ENCODE measurements around the gene SLC34A3. TPM values are rescaled to one million over a fixed set of nuclear protein-coding genes. Genes with fewer than 3 reads are reported as not detected.
A peak's percentile ranks its signal among the peaks of the same experiment; 100 is the strongest.

SLC34A3 gene
- total RNA-seq, 1 donor from 2014 or later, result not detected

DNA sequence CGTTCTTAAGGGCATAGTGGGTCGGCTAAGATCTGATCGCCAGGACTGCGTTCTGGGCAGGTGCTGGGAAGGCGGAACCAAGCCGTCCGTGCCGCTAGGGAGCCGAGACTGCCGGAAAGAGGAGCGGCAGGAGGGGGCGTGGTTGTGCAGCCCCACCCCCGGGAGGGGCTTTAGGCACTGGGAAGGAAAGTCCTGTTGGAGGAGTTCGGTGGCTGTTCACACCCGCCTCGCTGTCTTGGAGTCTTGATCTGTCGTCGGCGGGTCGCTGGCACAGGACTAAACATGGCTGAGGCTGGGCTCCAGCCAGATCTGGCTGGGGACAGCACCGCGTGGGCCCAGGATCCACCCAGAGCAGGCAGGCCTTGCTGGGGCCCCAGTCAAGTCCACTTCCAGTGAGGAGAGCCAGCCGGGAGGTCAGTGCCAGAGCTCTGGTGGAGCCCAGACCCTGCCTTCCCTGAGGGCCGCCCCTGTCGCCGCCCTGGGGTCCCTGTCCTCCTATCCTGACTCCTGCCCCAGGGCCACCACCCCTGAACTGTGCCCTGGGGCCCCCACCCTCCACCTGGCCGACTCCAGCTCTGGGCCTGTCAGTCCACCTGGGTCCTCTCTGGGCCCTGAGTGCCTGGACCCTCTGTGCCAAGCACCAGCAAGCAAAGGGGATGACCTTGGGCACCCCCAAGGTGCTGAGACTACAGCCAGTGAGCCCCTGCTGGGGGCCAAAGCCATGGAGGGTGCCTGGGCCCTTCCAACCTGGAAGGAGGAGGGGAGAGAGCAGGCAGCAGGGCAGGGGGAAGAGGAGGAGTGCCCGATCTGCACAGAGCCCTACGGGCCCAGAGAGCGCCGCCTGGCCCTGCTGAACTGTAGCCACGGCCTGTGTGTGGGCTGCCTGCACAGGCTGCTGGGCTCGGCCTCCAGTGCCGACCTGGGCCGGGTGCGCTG lies 13.2 kb upstream of the SLC34A3 start:
- no peak for DNase-seq (ENCODE audit: low read depth in 2 of 2)

GRCh38 chr9:137218212-137218753 lies 12.4 kb upstream of the SLC34A3 start:
- no peak for DNase-seq (ENCODE audit: low read depth in 2 of 2)

- peak in 1 of 2 donors; percentile 46 for DNase-seq (ENCODE audit: low read depth in 2 of 2)
Measured at GRCh38 chr9:137218754-137219271, 11.9 kb upstream of the SLC34A3 start.

- DNase-seq (ENCODE audit: low read depth in 2 of 2), result no peak
Measured at GRCh38 chr9:137219757-137220316, 10.9 kb upstream of the SLC34A3 start.

DNA sequence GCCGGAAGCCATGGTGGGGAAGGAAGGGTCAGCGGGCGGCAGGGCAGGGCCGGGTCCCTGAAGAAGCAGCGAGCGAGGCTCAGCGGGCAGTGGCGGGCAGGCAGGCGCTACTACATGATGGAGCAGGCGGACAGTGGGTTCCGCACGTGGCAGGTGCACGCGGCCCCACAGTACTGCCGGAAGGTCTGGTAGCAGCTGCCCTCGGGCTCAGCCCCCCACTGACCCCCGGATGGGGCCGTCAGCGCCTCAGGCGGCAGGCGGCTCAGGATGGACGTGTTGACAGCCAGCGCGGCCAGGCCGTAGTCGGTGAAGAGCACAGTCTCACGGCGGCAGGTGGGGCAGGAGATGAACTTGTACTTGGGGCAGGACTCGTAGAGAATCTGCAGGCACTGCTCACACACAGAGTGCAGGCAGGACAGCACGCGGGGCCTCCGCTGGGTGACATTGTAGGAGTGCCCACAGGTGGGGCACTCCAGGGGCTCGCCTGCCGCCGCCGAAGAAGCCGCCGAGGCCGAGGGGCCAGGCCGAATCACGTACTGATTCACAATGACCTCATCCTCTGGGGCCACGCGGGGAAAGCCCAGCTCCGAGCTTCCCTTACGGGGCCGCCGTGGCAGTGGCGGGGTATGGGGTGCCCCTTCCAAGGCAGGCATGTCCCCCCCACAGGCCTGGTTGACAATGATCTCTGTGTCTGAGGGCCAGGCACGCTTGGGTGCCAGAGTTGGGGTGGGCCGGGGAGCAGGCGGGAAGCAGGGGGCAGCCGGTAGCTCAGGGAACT lies 10.2 kb upstream of the SLC34A3 start:
- no peak for DNase-seq (ENCODE audit: low read depth in 2 of 2)

GRCh38 chr9:137221095-137221505 lies 9.6 kb upstream of the SLC34A3 start:
- no peak for DNase-seq (ENCODE audit: low read depth in 2 of 2)

- no peak for DNase-seq (ENCODE audit: low read depth in 2 of 2)
Measured at GRCh38 chr9:137221506-137222111, 9.1 kb upstream of the SLC34A3 start.

DNA sequence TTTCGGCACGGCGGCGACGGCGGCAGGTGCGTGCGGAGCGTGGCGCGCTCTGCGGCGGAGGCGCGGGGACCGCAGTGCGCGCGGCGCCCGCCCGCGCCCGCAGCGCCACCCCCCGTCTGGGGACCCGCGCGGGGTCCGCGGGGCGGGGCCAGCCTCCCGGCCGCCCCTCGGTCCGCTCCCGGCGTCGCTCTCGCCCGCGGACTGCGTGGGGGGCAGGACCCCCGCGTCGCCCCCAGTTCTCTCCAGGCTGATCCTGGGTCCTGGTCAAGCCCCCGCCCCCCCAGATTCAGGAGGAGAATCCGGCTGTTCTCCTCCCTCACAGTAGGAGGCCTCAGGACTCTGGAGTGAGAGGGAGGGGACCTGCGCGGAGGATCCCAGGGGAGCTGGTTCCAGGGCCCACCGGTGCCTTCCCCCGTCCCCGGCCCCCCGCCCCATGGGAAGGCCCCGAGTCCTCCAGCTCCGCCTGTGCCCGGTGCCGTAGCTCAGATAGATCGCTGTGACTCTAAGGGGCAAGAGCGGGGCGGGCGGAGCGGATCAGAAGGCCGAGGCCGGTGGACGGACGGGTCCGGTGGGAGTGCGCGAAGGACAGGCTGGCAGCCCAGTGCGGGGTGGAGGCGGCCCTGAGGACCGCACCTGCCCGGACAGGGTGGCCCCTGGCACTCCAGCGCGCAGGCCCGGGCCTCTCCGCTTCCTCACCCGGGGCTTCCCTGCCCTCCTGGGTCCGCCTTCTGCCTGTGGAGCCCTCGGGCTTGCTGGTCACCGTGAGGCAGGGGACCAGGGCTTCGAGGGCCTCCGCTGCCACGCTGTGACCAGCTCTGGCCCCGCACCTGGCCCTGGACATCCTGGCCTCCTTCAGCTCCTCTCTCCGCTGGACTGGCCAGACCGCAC lies 8.3 kb upstream of the SLC34A3 start, which contains the start of gene RNF208:
TSS of gene RNF208 (minus strand) at position 51 of the 888 bp plus-strand sequence. CDS start 1,028 bp downstream, outside the sequence.
- no peak for DNase-seq (ENCODE audit: low read depth in 2 of 2)

DNA sequence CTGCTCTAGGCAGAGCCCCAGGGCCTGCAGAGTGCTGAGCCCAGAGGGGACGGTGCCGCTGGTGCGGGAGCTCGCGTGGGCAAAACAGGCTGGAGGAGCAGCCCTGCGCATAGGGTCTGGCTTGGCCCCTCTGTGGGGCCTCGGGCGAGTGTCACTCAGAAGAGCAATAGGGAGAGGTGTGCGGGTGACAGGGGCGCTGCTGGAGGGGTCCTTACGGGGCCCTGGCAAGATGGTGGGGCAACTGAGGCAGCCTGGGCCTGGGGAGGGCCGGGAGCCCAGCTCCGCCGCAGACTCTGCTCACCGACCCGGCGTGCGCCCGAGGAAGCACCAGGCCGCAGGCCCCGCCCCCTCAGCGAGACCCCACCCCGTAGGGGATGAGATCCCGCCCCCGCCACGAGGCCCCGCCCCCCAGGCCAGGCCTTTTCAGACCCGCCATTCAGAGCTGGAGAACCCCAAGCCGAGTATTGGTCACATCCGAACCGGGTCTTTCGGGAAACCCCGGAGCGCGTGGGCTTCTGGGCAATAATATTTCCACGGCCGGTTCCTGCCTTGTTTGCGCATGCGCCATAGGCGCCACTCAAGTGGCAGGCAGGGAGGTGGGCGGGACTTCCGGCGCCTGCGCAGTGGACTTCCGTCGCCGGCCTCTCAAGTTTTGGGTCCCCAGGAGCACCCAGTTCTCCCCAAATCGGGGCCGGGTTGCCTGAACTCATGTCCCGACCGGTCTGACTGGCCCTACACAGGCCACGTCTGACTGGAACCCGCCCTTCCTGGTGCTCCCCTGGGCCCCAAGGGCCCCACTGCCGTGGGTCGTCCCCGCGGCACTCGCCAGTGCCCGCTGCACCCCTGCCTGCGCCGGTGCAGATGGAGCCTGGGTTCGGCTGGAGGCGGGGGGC lies 7.4 kb upstream of the SLC34A3 start:
- DNase-seq (ENCODE audit: low read depth in 2 of 2), result peak; percentile 99

GRCh38 chr9:137224830-137225694 lies 5.6 kb upstream of the SLC34A3 start, which contains the start of gene CYSRT1:
CYSRT1 (plus strand) TSS chr9:137225174; CDS start chr9:137225622, 448 bp downstream.
- DNase-seq (ENCODE audit: low read depth in 2 of 2), result no peak

- no peak for DNase-seq (ENCODE audit: low read depth in 2 of 2)
Measured at GRCh38 chr9:137225699-137226331, 4.9 kb upstream of the SLC34A3 start.

DNA sequence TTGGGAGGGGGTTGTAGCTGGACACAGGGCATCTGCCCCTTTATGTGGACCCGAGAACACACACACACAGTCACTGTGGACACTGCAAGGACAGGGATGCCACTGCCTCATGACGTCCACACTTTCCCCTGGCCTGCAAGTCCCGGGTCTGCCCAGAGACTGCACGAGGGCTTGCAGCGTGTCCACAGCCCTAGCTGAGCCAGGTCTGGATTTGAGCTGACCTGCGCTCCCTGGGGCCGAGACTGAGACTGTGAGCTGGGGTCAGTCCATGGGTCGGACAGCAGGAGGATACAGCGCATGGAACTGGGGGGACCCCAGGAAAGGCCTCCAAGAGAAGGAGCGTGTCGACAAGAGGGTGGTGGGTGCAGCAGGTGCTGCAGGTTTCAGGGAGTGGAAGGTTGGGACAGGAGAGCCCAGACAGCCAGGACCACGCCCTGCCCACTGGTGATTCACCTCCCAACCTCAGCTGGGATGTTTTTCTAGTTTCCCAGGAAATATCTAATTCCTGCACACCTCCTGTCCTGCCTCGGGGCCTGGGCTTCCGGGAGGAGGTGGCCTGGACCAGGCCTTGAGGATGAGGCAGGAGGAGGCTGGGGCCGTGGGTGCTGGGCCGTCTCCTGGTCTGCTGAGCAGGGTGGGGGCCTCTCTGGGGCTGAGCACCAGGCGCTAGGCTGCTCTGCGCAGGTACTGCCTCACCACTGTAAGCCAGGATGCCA lies 4.2 kb upstream of the SLC34A3 start:
- no peak for DNase-seq (ENCODE audit: low read depth in 2 of 2)

GRCh38 chr9:137227054-137227852 lies 3.4 kb upstream of the SLC34A3 start, which contains the start of gene RNF224:
RNF224 (plus strand) TSS chr9:137227502; CDS start chr9:137228336, 834 bp downstream.
- DNase-seq (ENCODE audit: low read depth in 2 of 2), result peak; percentile 75 to 86

DNA sequence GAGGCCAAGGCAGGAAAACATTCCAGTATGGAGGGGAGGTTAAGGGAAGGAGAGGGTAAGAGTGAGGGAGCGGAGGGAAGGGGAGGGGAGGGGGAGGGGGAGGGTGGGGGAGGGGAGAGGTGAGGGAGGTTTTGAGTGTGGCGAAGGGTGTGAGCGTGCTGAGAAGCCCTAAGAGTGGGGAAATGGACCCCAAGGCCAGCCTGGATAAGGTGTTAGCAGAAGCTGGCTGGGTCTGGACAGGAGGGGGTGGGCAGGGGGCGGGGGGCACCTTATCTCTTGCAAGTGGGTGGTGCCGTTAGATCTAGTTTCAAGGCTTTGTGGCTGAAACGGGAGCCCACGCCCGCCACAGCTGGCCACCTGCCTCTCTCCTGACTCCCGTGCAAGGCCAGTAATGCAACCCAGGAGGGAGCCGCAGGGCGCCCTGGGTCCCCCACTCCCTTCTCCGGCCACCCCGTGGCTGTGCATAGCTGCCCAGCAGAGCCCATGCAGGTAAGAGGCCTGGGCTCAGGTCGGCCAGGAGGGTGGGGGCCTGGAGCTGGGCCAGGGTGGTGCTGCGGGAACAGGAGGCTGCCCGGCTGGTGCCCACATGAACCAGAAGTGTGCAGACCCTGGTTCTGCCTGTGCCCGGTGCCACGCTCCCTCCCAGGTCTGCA lies 2.7 kb upstream of the SLC34A3 start:
- no peak for DNase-seq (ENCODE audit: low read depth in 2 of 2)

DNA sequence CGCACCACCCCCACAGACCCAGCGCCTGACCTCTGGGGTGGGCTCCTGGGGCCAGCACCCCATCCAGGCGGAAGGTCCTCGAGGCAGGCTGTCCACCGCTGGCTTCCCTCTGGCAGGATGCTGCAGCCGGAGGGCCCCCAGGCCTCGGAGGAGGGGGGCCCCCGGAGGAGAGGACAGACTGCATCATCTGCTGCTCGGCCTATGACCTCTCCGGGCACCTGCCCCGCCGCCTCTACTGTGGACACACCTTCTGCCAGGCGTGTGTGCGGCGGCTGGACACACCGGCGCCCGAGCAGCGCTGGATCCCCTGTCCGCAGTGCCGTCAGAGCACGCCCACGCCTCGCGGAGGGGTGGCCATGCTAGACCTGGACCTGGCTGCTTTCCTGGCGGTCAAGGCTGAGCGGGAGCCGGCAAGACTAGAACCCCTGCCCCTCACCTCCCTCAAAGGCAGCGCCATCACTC lies 2.2 kb upstream of the SLC34A3 start:
- DNase-seq (ENCODE audit: low read depth in 2 of 2), result no peak
